ENCODE measurements around the gene PRDX4. TPM values are rescaled to one million over a fixed set of nuclear protein-coding genes. Genes with fewer than 3 reads are reported as not detected.

PRDX4 gene
- total and polyA plus RNA-seq, 10 of the 15 experiments (the other 5 are each of a cell fraction or from before 2014, with no cell fraction given) = 11.1 to 121 (median 59.1) TPM

GRCh38 chrX:23633834-23634580 is 33.3 kb upstream of the PRDX4 start:
- no peaks in the 10 kb centered on the region for H3K4me1 ChIP-seq (ENCODE audit: control insufficient read depth, insufficient read depth, low read length)
- CTCF ChIA-PET = interaction anchor here (0.7 kb wide), 2 partner anchors 539 to 890 kb away, joined by 3 read pairs; no protein-coding TSS in a partner anchor
- no peaks in the 10 kb centered on the region for H3K9me3 ChIP-seq (replicated peaks; ENCODE audit: control insufficient read depth, insufficient read depth, low read length)
- RAD21 ChIA-PET (ENCODE audit: unreplicated experiment) = no interaction called here
- in situ Hi-C loops (cut with MboI) = no loop called here
- no peak overlapping the region for H3K9ac ChIP-seq (ENCODE audit: control insufficient read depth, insufficient read depth, low read length)
- POLR2A ChIA-PET = no interaction called here
- DNase-seq (ENCODE audit: low read depth, low spot score) (no peak), FAIRE-seq (peak; percentile 27), ATAC-seq (peak; percentile 64)
- TF ChIP-seq ATF3 (IDR thresholded peaks at IDR 0.05; ENCODE audit: borderline replicate concordance, extremely low read depth, low read depth, low read length) (no peak), RAD21 (IDR thresholded peaks at IDR 0.05; ENCODE audit: insufficient read depth, low read depth, low read length) (peak; percentile 35; the same call in 1 of the 2 replicates), CREM (IDR thresholded peaks at IDR 0.05; ENCODE audit: low read depth) (no peak), BACH1 (IDR thresholded peaks at IDR 0.05; ENCODE audit: borderline replicate concordance) (no peak), SPI1 (IDR thresholded peaks at IDR 0.05; ENCODE audit: borderline replicate concordance, insufficient read depth, low read depth, low read length) (no peak), NR2C1 (IDR thresholded peaks at IDR 0.05) (no peak), TBL1XR1 (IDR thresholded peaks at IDR 0.05; ENCODE audit: low read depth, low read length) (no peak), SMC3 (IDR thresholded peaks at IDR 0.05; ENCODE audit: borderline replicate concordance, low read length) (peak; percentile 6; the same call in 1 of the 2 replicates), NFYA (IDR thresholded peaks at IDR 0.05; ENCODE audit: borderline replicate concordance, low read depth, low read length) (no peak), BHLHE40 (IDR thresholded peaks at IDR 0.05; ENCODE audit: borderline replicate concordance in 1 of 2, low read depth in 2 of 2, low read length in 1 of 2) (no peak)
- TF ChIP-seq, protein P1, sequence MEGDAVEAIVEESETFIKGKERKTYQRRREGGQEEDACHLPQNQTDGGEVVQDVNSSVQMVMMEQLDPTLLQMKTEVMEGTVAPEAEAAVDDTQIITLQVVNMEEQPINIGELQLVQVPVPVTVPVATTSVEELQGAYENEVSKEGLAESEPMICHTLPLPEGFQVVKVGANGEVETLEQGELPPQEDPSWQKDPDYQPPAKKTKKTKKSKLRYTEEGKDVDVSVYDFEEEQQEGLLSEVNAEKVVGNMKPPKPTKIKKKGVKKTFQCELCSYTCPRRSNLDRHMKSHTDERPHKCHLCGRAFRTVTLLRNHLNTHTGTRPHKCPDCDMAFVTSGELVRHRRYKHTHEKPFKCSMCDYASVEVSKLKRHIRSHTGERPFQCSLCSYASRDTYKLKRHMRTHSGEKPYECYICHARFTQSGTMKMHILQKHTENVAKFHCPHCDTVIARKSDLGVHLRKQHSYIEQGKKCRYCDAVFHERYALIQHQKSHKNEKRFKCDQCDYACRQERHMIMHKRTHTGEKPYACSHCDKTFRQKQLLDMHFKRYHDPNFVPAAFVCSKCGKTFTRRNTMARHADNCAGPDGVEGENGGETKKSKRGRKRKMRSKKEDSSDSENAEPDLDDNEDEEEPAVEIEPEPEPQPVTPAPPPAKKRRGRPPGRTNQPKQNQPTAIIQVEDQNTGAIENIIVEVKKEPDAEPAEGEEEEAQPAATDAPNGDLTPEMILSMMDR (IDR thresholded peaks at IDR 0.05 in 2 of 3, conservative IDR thresholded peaks at IDR 0.05 in 1 of 3; ENCODE audit: control insufficient read depth in 2 of 3, extremely low read depth in 1 of 3, insufficient read depth in 1 of 3, low read depth in 3 of 3, low read length in 3 of 3) = peak in 1 of 3 experiments; percentile 46; a peak in 1 of 6 replicates
- BruUV-seq (replicated peaks) = no TSS peak
- H2AFZ ChIP-seq (ENCODE audit: control insufficient read depth, low read depth, low read length) = no peak overlapping the region
- H3K36me3 ChIP-seq (ENCODE audit: control insufficient read depth in 2 of 2, insufficient read depth in 2 of 2, low read length in 1 of 2) = no peaks in the 10 kb centered on the region
- no peaks in the 10 kb centered on the region for H3K79me2 ChIP-seq (ENCODE audit: control insufficient read depth, insufficient read depth, low read length)
- SMC1A ChIA-PET (ENCODE audit: uncharacterized antibody, unreplicated experiment) = no interaction called here
- 58% methylated on average over 3 of the region's 3 CpGs for WGBS (ENCODE audit: insufficient coverage, insufficient replicate concordance, low lambda C conversion rate, missing lambda C conversion rate)
- H3K27ac ChIP-seq (ENCODE audit: control insufficient read depth, insufficient read depth) = no peak overlapping the region
- no peaks in the 10 kb centered on the region; a peak in 1 of 4 replicates for H3K27me3 ChIP-seq (replicated peaks in 1 of 2; ENCODE audit: control insufficient read depth in 2 of 2, insufficient read depth in 2 of 2, low read length in 1 of 2)
- intact Hi-C loops (cut with micrococcal nuclease; ENCODE audit: unreplicated experiment) = loop anchor here (10.0 kb wide), 1 partner anchor 1649 kb away; no protein-coding TSS in a partner anchor
- no peaks in the 10 kb centered on the region for H4K20me1 ChIP-seq (ENCODE audit: control insufficient read depth, insufficient read depth)
- H3K4me2 ChIP-seq (ENCODE audit: control insufficient read depth, insufficient read depth) = no peak overlapping the region
- no peak overlapping the region for H3K4me3 ChIP-seq

Data from GM12878 (cell line).